HEK293 (cell line): ENCODE data around the gene SFXN3.

ENCODE experiments used
- CTCF ChIA-PET: fragments of 350-600 bp; formaldehyde crosslinking; extraction: SDS; loops from one replicate; lab custom pipeline; 2021; ENCODE audit warnings: antibody characterized with exemption; lab: Yijun Ruan, JAX
- POLR2A ChIA-PET: fragments of 300-600 bp; formaldehyde crosslinking; extraction: SDS; loops from one replicate; lab custom pipeline; 2020; ENCODE audit warnings: antibody characterized with exemption, inconsistent platforms; lab: Yijun Ruan, JAX
- H3K27ac ChIP-seq: fragments of 200-500 bp; sonication (Bioruptor generic); 2 replicates; pipeline ENCODE4 v1.5.1; 2014; ENCODE audit warnings: low read depth, low read length, control low read depth, inconsistent platforms; ENCODE audit errors: extremely low read depth
- H3K36me3 ChIP-seq, 2 experiments: fragments of 200-500 bp in 1 of 2; sonication (Bioruptor generic) in 1 of 2; 1 replicate in 1 of 2; 2 replicates in 1 of 2; pipeline ENCODE4 v1.5.1; 2014 to 2017; ENCODE audit warnings: inconsistent platforms in 2 of 2, low read length in 2 of 2; ENCODE audit not compliant: control insufficient read depth in 2 of 2, insufficient read depth in 1 of 2
- H3K4me1 ChIP-seq: fragments of 200-500 bp; sonication (Bioruptor generic); 2 replicates; pipeline ENCODE4 v1.5.1; 2014; ENCODE audit warnings: mild to moderate bottlenecking, low read length, inconsistent platforms; ENCODE audit not compliant: control insufficient read depth, insufficient read depth
- H3K4me3 ChIP-seq: 2 replicates; pipeline ENCODE4 v1.5.1; 2011; ENCODE audit warnings: low read depth, mild to moderate bottlenecking, control low read depth, low read length, moderate library complexity
- H3K9me3 ChIP-seq: fragments of 200-500 bp; sonication (Bioruptor generic); 2 replicates; pipeline ENCODE4 v1.5.1; 2014; ENCODE audit warnings: low read depth, low read length, inconsistent platforms; ENCODE audit not compliant: control insufficient read depth, insufficient read depth
- KLF1 ChIP-seq: fragments of 450-650 bp; formaldehyde crosslinking; IDR thresholded peaks from 2 replicates; pipeline ENCODE4 v1.5.1; 2016; ENCODE audit warnings: missing biosample characterization, missing genetic modification characterization
- RBAK ChIP-seq: fragments of 450-650 bp; formaldehyde crosslinking; IDR thresholded peaks from 2 replicates; pipeline ENCODE4 v1.5.1; 2016; ENCODE audit warnings: missing biosample characterization, missing genetic modification characterization
- SP2 ChIP-seq: fragments of 450-650 bp; formaldehyde crosslinking; IDR thresholded peaks from 2 replicates; pipeline ENCODE4 v1.5.1; 2016; ENCODE audit warnings: missing biosample characterization, missing genetic modification characterization
- SP3 ChIP-seq: fragments of 450-650 bp; formaldehyde crosslinking; IDR thresholded peaks from 2 replicates; pipeline ENCODE4 v1.5.1; 2016; ENCODE audit warnings: missing biosample characterization, missing genetic modification characterization
- SP7 ChIP-seq: fragments of 450-650 bp; formaldehyde crosslinking; IDR thresholded peaks from 2 replicates; pipeline ENCODE4 v1.5.1; 2016; ENCODE audit warnings: missing biosample characterization, missing genetic modification characterization
- WT1 ChIP-seq: fragments of 450-650 bp; formaldehyde crosslinking; IDR thresholded peaks from 2 replicates; pipeline ENCODE4 v1.5.1; 2016; ENCODE audit warnings: missing biosample characterization, missing genetic modification characterization
- ZBTB21 ChIP-seq: fragments of 450-650 bp; formaldehyde crosslinking; IDR thresholded peaks from 2 replicates; pipeline ENCODE4 v1.5.1; 2017; ENCODE audit warnings: missing biosample characterization, missing genetic modification characterization
- ZBTB48 ChIP-seq: fragments of 450-650 bp; formaldehyde crosslinking; IDR thresholded peaks from 2 replicates; pipeline ENCODE4 v1.5.1; 2016; ENCODE audit warnings: missing biosample characterization, missing genetic modification characterization
- ZBTB6 ChIP-seq: fragments of 450-650 bp; formaldehyde crosslinking; IDR thresholded peaks from 2 replicates; pipeline ENCODE4 v1.5.1; 2017; ENCODE audit warnings: missing biosample characterization, missing genetic modification characterization
- ZBTB8A ChIP-seq: fragments of 450-650 bp; formaldehyde crosslinking; IDR thresholded peaks from 2 replicates; pipeline ENCODE4 v1.5.1; 2016; ENCODE audit warnings: missing biosample characterization, missing genetic modification characterization
- ZFP37 ChIP-seq: fragments of 450-650 bp; formaldehyde crosslinking; IDR thresholded peaks from 2 replicates; pipeline ENCODE4 v1.5.1; 2016; ENCODE audit warnings: missing biosample characterization, missing genetic modification characterization
- ZIC2 ChIP-seq: fragments of 450-650 bp; formaldehyde crosslinking; IDR thresholded peaks from 2 replicates; pipeline ENCODE4 v1.5.1; 2016; ENCODE audit warnings: missing biosample characterization, missing genetic modification characterization
- ZNF140 ChIP-seq: fragments of 450-650 bp; formaldehyde crosslinking; IDR thresholded peaks from 2 replicates; pipeline ENCODE4 v1.5.1; 2016; ENCODE audit warnings: missing biosample characterization, missing genetic modification characterization
- ZNF146 ChIP-seq: fragments of 450-650 bp; formaldehyde crosslinking; IDR thresholded peaks from 2 replicates; pipeline ENCODE4 v1.5.1; 2016; ENCODE audit warnings: missing biosample characterization, missing genetic modification characterization
- ZNF157 ChIP-seq: fragments of 450-650 bp; formaldehyde crosslinking; IDR thresholded peaks from 2 replicates; pipeline ENCODE4 v1.5.1; 2016; ENCODE audit warnings: missing biosample characterization, missing genetic modification characterization
- ZNF184 ChIP-seq: fragments of 450-650 bp; IDR thresholded peaks from 2 replicates; pipeline ENCODE4 v1.5.1; 2018; ENCODE audit warnings: missing biosample characterization, mild to moderate bottlenecking, missing genetic modification characterization
- ZNF311 ChIP-seq: fragments of 450-650 bp; formaldehyde crosslinking; IDR thresholded peaks from 2 replicates; pipeline ENCODE4 v1.5.1; 2017; ENCODE audit warnings: missing biosample characterization, missing genetic modification characterization, borderline replicate concordance
- ZNF433 ChIP-seq: fragments of 450-650 bp; formaldehyde crosslinking; IDR thresholded peaks from 2 replicates; pipeline ENCODE4 v1.5.1; 2016; ENCODE audit warnings: missing biosample characterization, missing genetic modification characterization, low read depth
- ZNF558 ChIP-seq: fragments of 450-650 bp; formaldehyde crosslinking; IDR thresholded peaks from 2 replicates; pipeline ENCODE4 v1.5.1; 2016; ENCODE audit warnings: missing biosample characterization, missing genetic modification characterization
- ZNF560 ChIP-seq: fragments of 450-650 bp; formaldehyde crosslinking; IDR thresholded peaks from 2 replicates; pipeline ENCODE4 v1.5.1; 2017; ENCODE audit warnings: missing biosample characterization, missing genetic modification characterization, borderline replicate concordance
- ZNF623 ChIP-seq: fragments of 450-650 bp; formaldehyde crosslinking; IDR thresholded peaks from 2 replicates; pipeline ENCODE4 v1.5.1; 2016; ENCODE audit warnings: missing biosample characterization, missing genetic modification characterization
- ZNF654 ChIP-seq: fragments of 450-650 bp; formaldehyde crosslinking; IDR thresholded peaks from 2 replicates; pipeline ENCODE4 v1.5.1; 2016; ENCODE audit warnings: low read depth, missing biosample characterization, missing genetic modification characterization
- ZNF664 ChIP-seq: fragments of 450-650 bp; formaldehyde crosslinking; IDR thresholded peaks from 2 replicates; pipeline ENCODE4 v1.5.1; 2016; ENCODE audit warnings: missing biosample characterization, missing genetic modification characterization
- ZNF704 ChIP-seq: fragments of 450-650 bp; formaldehyde crosslinking; IDR thresholded peaks from 2 replicates; pipeline ENCODE4 v1.5.1; 2016; ENCODE audit warnings: missing biosample characterization, missing genetic modification characterization
- ZNF776 ChIP-seq: fragments of 450-650 bp; formaldehyde crosslinking; IDR thresholded peaks from 2 replicates; pipeline ENCODE4 v1.5.0; 2017; ENCODE audit warnings: missing biosample characterization, missing genetic modification characterization, borderline replicate concordance
- ZSCAN30 ChIP-seq: fragments of 450-650 bp; IDR thresholded peaks from 2 replicates; pipeline ENCODE4 v1.5.1; 2018; ENCODE audit warnings: missing biosample characterization, mild to moderate bottlenecking, missing genetic modification characterization, moderate library complexity
- TF ChIP-seq, protein P1 (sequence below): fragments of 450-650 bp; IDR thresholded peaks from 2 replicates; pipeline ENCODE4 v1.5.1; 2018; ENCODE audit warnings: missing biosample characterization, mild to moderate bottlenecking, missing genetic modification characterization
- TF ChIP-seq, protein P2 (sequence below): fragments of 450-650 bp; formaldehyde crosslinking; IDR thresholded peaks from 2 replicates; pipeline ENCODE4 v1.5.1; 2016; ENCODE audit warnings: missing biosample characterization, missing genetic modification characterization

Gene SFXN3

GRCh38 chr10:101087376-101087775 lies 56.3 kb downstream of the SFXN3 start:
- Histone ChIP-seq H3K36me3 (no peaks in the 10 kb centered on the region), H3K27ac (no peak overlapping the region), H3K4me1 (no peaks in the 10 kb centered on the region), H3K9me3 (no peaks in the 10 kb centered on the region), H3K4me3 (no peak overlapping the region)
- POLR2A ChIA-PET: no interaction called here
- TF ChIP-seq RBAK (tag by site-specific recombination) (no peak), ZNF140 (tag by site-specific recombination) (no peak), SP3 (no peak), ZNF664 (tag by site-specific recombination) (no peak), ZNF433 (no peak), ZNF311 (tag by site-specific recombination) (no peak), SP2 (tag by site-specific recombination) (no peak)
- CTCF ChIA-PET: interaction anchor here (1.7 to 16.6 kb wide), 4 partner anchors 8 to 54 kb away, joined by 3 to 506 read pairs (median 28); partner anchors contain the start of gene TLX1

DNA sequence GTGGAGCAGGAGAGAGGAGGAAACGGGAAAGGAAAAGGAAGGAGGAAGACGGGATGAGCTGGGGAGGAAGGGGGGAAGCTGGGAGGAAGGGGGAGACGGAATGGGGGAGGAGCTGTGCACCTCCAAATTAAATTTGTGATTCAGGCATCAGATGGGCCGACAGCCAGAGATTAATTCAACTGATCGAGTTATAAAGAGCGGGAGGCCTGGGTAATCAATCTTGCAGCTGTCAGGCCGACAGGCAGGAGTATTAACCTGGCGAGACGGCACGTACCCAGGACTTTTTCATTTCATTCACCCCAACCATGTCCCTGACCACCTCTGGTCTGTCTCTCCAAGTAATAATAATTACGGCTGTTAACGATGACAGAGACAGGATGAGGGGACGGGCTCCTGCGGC lies 56.9 kb downstream of the SFXN3 start:
- no peak overlapping the region for H3K27ac ChIP-seq
- H3K9me3 ChIP-seq: no peaks in the 10 kb centered on the region
- no peaks in the 10 kb centered on the region for H3K36me3 ChIP-seq
- no peak overlapping the region for H3K4me3 ChIP-seq
- CTCF ChIA-PET: interaction anchor here (0.7 to 16.6 kb wide), 5 partner anchors 10 to 51 kb away, joined by 3 to 506 read pairs (median 3); partner anchors contain the start of gene TLX1
- no peaks in the 10 kb centered on the region for H3K4me1 ChIP-seq
- POLR2A ChIA-PET: no interaction called here
- no peak for TF ChIP-seq ZNF654
- TF ChIP-seq ZNF623 (tag by site-specific recombination): no peak
- TF ChIP-seq, protein P1, sequence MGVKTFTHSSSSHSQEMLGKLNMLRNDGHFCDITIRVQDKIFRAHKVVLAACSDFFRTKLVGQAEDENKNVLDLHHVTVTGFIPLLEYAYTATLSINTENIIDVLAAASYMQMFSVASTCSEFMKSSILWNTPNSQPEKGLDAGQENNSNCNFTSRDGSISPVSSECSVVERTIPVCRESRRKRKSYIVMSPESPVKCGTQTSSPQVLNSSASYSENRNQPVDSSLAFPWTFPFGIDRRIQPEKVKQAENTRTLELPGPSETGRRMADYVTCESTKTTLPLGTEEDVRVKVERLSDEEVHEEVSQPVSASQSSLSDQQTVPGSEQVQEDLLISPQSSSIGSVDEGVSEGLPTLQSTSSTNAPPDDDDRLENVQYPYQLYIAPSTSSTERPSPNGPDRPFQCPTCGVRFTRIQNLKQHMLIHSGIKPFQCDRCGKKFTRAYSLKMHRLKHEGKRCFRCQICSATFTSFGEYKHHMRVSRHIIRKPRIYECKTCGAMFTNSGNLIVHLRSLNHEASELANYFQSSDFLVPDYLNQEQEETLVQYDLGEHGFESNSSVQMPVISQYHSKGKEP (tag by site-specific recombination): no peak

- POLR2A ChIA-PET: no interaction called here
- Histone ChIP-seq H3K27ac (no peak overlapping the region), H3K4me3 (no peak overlapping the region), H3K4me1 (no peaks in the 10 kb centered on the region), H3K9me3 (no peaks in the 10 kb centered on the region), H3K36me3 (no peaks in the 10 kb centered on the region)
- CTCF ChIA-PET: interaction anchor here (0.6 to 16.6 kb wide), 3 partner anchors 38 to 352 kb away, joined by 3 to 506 read pairs (median 4); partner anchors contain the start of gene TLX1
- TF ChIP-seq SP7 (tag by site-specific recombination) (no peak), KLF1 (tag by site-specific recombination) (peak; percentile 94), SP2 (tag by site-specific recombination) (no peak), ZNF704 (tag by site-specific recombination) (no peak), ZNF157 (tag by site-specific recombination) (no peak), ZNF776 (tag by site-specific recombination) (no peak), ZBTB21 (tag by site-specific recombination) (no peak), ZNF560 (tag by site-specific recombination) (no peak), ZFP37 (tag by site-specific recombination) (no peak), ZBTB6 (peak; percentile 56; the same call in 1 of the 2 replicates), ZBTB8A (tag by site-specific recombination) (no peak), WT1 (no peak), ZBTB48 (tag by site-specific recombination) (peak; percentile 25; the same call in 1 of the 2 replicates), ZSCAN30 (tag by site-specific recombination) (no peak), ZNF558 (tag by site-specific recombination) (no peak), ZIC2 (tag by site-specific recombination) (peak; percentile 39; the same call in 1 of the 2 replicates), ZNF146 (tag by site-specific recombination) (no peak), ZNF184 (tag by site-specific recombination) (no peak)
- TF ChIP-seq, protein P2, sequence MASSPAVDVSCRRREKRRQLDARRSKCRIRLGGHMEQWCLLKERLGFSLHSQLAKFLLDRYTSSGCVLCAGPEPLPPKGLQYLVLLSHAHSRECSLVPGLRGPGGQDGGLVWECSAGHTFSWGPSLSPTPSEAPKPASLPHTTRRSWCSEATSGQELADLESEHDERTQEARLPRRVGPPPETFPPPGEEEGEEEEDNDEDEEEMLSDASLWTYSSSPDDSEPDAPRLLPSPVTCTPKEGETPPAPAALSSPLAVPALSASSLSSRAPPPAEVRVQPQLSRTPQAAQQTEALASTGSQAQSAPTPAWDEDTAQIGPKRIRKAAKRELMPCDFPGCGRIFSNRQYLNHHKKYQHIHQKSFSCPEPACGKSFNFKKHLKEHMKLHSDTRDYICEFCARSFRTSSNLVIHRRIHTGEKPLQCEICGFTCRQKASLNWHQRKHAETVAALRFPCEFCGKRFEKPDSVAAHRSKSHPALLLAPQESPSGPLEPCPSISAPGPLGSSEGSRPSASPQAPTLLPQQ (tag by site-specific recombination): no peak
Measured at GRCh38 chr10:101089520-101090299, 58.7 kb downstream of the SFXN3 start.
